Measurements from ENCODE around the gene ALKBH6.
A peak's percentile ranks its signal among the peaks of the same experiment; 100 is the strongest.

DNA sequence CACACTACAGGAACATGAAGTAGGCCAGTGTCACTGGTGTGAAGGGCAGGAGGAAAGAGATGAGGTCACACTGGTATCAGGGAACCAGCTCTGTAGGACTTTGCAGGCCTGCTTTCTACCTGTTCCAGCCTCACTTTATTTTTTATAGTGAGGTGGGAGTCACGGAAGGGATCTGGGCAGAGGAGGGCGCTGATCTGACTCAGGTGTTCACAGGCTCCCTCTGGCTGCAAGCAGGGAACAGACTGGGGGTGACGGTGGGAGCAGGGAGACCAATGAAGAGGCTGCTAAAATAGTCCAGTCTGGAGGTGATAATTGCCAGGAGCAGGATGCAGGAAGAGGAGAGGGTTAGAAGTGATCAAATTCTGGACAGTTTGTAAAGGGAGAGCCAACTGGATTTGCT, 37.2 kb upstream of the ALKBH6 start:
- TF ChIP-seq CTCF (IDR thresholded peaks at IDR 0.05; ENCODE audit: low read length) = peak; percentile 57
- no peak for TF ChIP-seq EZH2 (IDR thresholded peaks at IDR 0.05; ENCODE audit: borderline replicate concordance, low read length)

Data from OCI-LY1 (cell line).